Sigmoid colon (tissue), 7 donors: Measurements from ENCODE around the gene UPK3A. TPM values are rescaled to one million over a fixed set of nuclear protein-coding genes. Genes with fewer than 3 reads are reported as not detected.

Experiments
- DNase-seq: peaks from one replicate; pipeline ENCODE4 v3.0.0-alpha.2; 2019
- H3K27ac ChIP-seq, 4 donors: fragments of 200-600 bp; sonication (generic); one replicate each; pipeline ENCODE4 v1.5.1; 2016 to 2019; ENCODE audit warnings: mild to moderate bottlenecking in 1 of 4
- H3K27me3 ChIP-seq, 3 donors: fragments of 200-600 bp; sonication (generic); one replicate each; pipeline ENCODE4 v1.5.1; 2019; ENCODE audit warnings: mild to moderate bottlenecking in 1 of 3
- H3K36me3 ChIP-seq, 4 donors: fragments of 200-600 bp; sonication (generic); one replicate each; pipeline ENCODE4 v1.5.1; 2016 to 2019
- H3K4me1 ChIP-seq, 4 donors: fragments of 200-600 bp; sonication (generic); one replicate each; pipeline ENCODE4 v1.5.1; 2017 to 2019
- H3K4me3 ChIP-seq, 4 donors: fragments of 200-600 bp; sonication (generic); one replicate each; pipeline ENCODE4 v1.5.1; 2017 to 2019; ENCODE audit warnings: mild to moderate bottlenecking in 2 of 4, moderate library complexity in 1 of 4
- H3K9me3 ChIP-seq, 4 donors: fragments of 200-600 bp in 3 of 4; sonication (generic) in 3 of 4; one replicate each; pipeline versions ENCODE4 v1.5.1 to v1.6.1; 2013 to 2019
- CTCF ChIP-seq, 4 experiments: fragments of 450-650 bp in 3 of 4; fragments of 200-600 bp in 1 of 4; IDR thresholded peaks; one replicate each; pipeline ENCODE4 v1.5.1; 2016 to 2019; ENCODE audit warnings: antibody characterized with exemption in 4 of 4, mild to moderate bottlenecking in 3 of 4, moderate library complexity in 2 of 4
- EP300 ChIP-seq, 4 donors: sonication (generic); formaldehyde crosslinking; IDR thresholded peaks; one replicate each; pipeline ENCODE4 v1.6.1; 2017; ENCODE audit warnings: antibody characterized with exemption in 4 of 4
- POLR2A ChIP-seq, 2 donors: fragments of 450-650 bp; IDR thresholded peaks; one replicate each; pipeline ENCODE4 v1.6.1; 2016; ENCODE audit warnings: antibody characterized with exemption in 2 of 2, mild to moderate bottlenecking in 2 of 2, moderate library complexity in 2 of 2
- POLR2AphosphoS5 ChIP-seq, 4 donors: sonication (generic); formaldehyde crosslinking; IDR thresholded peaks; one replicate each; pipeline ENCODE4 v1.6.1; 2017; ENCODE audit warnings: antibody characterized with exemption in 4 of 4
- WGBS, 2 donors: extraction: QIAGEN DNeasy Blood & Tissue Kit; methylation state at CpG; one replicate each; pipeline ENCODE4 v1.1.7; 2013; 5-methylcytosine and 5-hydroxymethylcytosine counted together
- intact Hi-C: fragments of 100-400 bp; cut with DNase I; formaldehyde crosslinking; loops from one replicate; pipeline ENCODE4 v1.15.1; 2023
- polyA plus RNA-seq, 3 donors: library from polyadenylated mRNA; stranded (reverse); fragments of 200-250 nt; gene quantifications; one replicate each; pipeline ENCODE4 v1.2.3, GENCODE V29; 2013
- total RNA-seq, 4 donors: library from RNA; depleted of rRNA; stranded (reverse); fragments of >200 nt; gene quantifications; one replicate each; pipeline ENCODE4 v1.1.0, GENCODE V29; 2016
- donor health status: healthy with polysubstance abuse.
- donor health status: Bipolar disorder and iron deficiency.
- donor health status: healthy.

The UPK3A gene
- total and polyA plus RNA-seq, 7 donors = 0.98 TPM; not detected in 6

DNA sequence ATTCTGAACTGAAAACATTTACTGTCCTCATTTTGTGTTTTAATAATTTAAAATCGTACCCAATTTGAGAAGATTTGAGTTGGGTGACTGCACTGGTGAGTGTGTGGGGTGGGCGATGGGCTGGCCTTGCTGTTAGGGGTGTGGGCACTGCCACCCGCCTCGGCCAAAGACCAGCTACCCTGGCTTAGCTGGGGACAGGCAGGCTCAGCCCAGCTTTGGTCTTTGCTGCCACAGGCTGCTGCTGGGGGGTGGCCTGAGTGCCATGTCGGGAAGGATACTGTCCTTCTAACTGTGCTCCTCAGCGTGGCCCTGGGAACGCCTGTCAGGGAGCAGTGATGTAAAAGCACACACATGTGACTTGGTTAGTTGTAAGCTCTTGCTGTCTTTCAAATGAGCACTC is 47.3 kb downstream of the UPK3A start:
- Histone ChIP-seq H3K27ac (no peak overlapping the region), H3K27me3 (no peaks in the 10 kb centered on the region), H3K36me3 (peaks cover 0 to 66% (median 14%) of the 10 kb centered on the region in 4 donors), H3K9me3 (no peaks in the 10 kb centered on the region), H3K4me3 (no peak overlapping the region), H3K4me1 (peaks cover 0 to 28% (median 20%) of the 10 kb centered on the region in 4 donors)
- WGBS, 2 donors = 95 to 96% methylated on average over 7 of the region's 7 CpGs
- intact Hi-C loops = no loop called here
- DNase-seq = no peak
- no peak for TF ChIP-seq POLR2AphosphoS5 (IDR thresholded peaks at IDR 0.05)
- TF ChIP-seq CTCF (IDR thresholded peaks at IDR 0.05) = no peak
- no peak for TF ChIP-seq EP300 (IDR thresholded peaks at IDR 0.05)

GRCh38 chr22:45334068-45334467 is 49.3 kb downstream of the UPK3A start:
- Histone ChIP-seq H3K36me3 (peaks cover 0 to 73% (median 21%) of the 10 kb centered on the region in 4 donors), H3K4me1 (peaks cover 0 to 32% (median 24%) of the 10 kb centered on the region in 4 donors), H3K4me3 (no peak overlapping the region), H3K27me3 (no peaks in the 10 kb centered on the region), H3K27ac (no peak overlapping the region), H3K9me3 (no peaks in the 10 kb centered on the region)
- WGBS, 2 donors = 60 to 68% methylated on average over 5 of the region's 5 CpGs
- TF ChIP-seq CTCF (IDR thresholded peaks at IDR 0.05) = no peak
- TF ChIP-seq POLR2A (IDR thresholded peaks at IDR 0.05) = no peak
- no peak for TF ChIP-seq POLR2AphosphoS5 (IDR thresholded peaks at IDR 0.05)
- no peak for TF ChIP-seq EP300 (IDR thresholded peaks at IDR 0.05)
- intact Hi-C loops = no loop called here
- DNase-seq = no peak

DNA sequence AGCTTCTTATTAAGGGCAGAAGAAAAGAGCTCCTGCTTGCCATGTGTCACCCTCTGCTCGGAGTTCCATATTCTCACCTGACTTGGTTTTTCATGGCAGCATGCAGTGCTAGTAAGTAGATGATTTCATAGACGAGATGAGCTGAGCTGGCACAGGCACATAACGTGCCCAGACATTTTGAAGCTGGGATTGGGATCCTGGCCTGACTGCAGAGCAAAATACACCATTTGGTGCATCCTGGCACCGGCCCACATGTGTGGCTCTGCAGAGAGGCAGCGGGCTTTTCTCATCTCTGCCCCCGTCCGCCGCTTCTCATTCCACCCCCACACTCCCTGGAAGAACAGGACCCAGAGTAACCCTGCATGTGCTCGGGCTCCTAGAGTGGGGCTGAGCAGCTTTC is 49.8 kb downstream of the UPK3A start:
- Histone ChIP-seq H3K4me3 (no peak overlapping the region), H3K27me3 (no peaks in the 10 kb centered on the region), H3K4me1 (peaks cover 0 to 27% (median 19%) of the 10 kb centered on the region in 4 donors), H3K9me3 (no peaks in the 10 kb centered on the region), H3K36me3 (peaks cover 0 to 78% (median 23%) of the 10 kb centered on the region in 4 donors), H3K27ac (no peak overlapping the region)
- DNase-seq = no peak
- TF ChIP-seq EP300 (IDR thresholded peaks at IDR 0.05) (no peak), CTCF (IDR thresholded peaks at IDR 0.05) (no peak)
- 93 to 94% methylated on average over 9 of the region's 9 CpGs for WGBS, 2 donors
- intact Hi-C loops = no loop called here

- Histone ChIP-seq H3K27ac (no peak overlapping the region), H3K4me3 (no peak overlapping the region), H3K27me3 (no peaks in the 10 kb centered on the region), H3K9me3 (no peaks in the 10 kb centered on the region), H3K36me3 (peaks cover 0 to 82% (median 28%) of the 10 kb centered on the region in 4 donors), H3K4me1 (peaks cover 0 to 22% (median 17%) of the 10 kb centered on the region in 4 donors)
- intact Hi-C loops = no loop called here
- 86% methylated on average over 26 of the region's 26 CpGs for WGBS, 2 donors
- DNase-seq = no peak
- TF ChIP-seq EP300 (IDR thresholded peaks at IDR 0.05) (no peak), POLR2A (IDR thresholded peaks at IDR 0.05) (no peak)
These were observed 50.5 kb downstream of the UPK3A start for GRCh38 chr22:45335021-45335818.

- no peaks in the 10 kb centered on the region for H3K9me3 ChIP-seq
- intact Hi-C loops = no loop called here
These were observed 51.2 kb downstream of the UPK3A start for GRCh38 chr22:45335854-45336522.

More at GRCh38 chr22:45335854-45336522, 51.2 kb downstream of the UPK3A start:
- no peaks in the 10 kb centered on the region for H3K27me3 ChIP-seq
- H3K4me1 ChIP-seq = peaks cover 0 to 22% (median 17%) of the 10 kb centered on the region in 4 donors
- peaks cover 0 to 82% (median 31%) of the 10 kb centered on the region in 4 donors for H3K36me3 ChIP-seq
- TF ChIP-seq POLR2A (IDR thresholded peaks at IDR 0.05) = no peak
- TF ChIP-seq CTCF (IDR thresholded peaks at IDR 0.05) = no peak
- TF ChIP-seq EP300 (IDR thresholded peaks at IDR 0.05) = no peak
- TF ChIP-seq POLR2AphosphoS5 (IDR thresholded peaks at IDR 0.05) = no peak
- DNase-seq = no peak
- peak overlapping the region in 2 of 4 donors; percentile 73 to 77 for H3K27ac ChIP-seq
- 89 to 94% methylated on average over 29 of the region's 29 CpGs for WGBS, 2 donors
- no peak overlapping the region for H3K4me3 ChIP-seq
